ENCODE measurements around the gene HRAS. TPM values are rescaled to one million over a fixed set of nuclear protein-coding genes. Genes with fewer than 3 reads are reported as not detected.

The HRAS gene
- total and polyA plus RNA-seq, 2 of the 8 experiments (the other 6 are each of a cell fraction or from before 2014, with no cell fraction given): 44.3 to 54.7 TPM

DNA sequence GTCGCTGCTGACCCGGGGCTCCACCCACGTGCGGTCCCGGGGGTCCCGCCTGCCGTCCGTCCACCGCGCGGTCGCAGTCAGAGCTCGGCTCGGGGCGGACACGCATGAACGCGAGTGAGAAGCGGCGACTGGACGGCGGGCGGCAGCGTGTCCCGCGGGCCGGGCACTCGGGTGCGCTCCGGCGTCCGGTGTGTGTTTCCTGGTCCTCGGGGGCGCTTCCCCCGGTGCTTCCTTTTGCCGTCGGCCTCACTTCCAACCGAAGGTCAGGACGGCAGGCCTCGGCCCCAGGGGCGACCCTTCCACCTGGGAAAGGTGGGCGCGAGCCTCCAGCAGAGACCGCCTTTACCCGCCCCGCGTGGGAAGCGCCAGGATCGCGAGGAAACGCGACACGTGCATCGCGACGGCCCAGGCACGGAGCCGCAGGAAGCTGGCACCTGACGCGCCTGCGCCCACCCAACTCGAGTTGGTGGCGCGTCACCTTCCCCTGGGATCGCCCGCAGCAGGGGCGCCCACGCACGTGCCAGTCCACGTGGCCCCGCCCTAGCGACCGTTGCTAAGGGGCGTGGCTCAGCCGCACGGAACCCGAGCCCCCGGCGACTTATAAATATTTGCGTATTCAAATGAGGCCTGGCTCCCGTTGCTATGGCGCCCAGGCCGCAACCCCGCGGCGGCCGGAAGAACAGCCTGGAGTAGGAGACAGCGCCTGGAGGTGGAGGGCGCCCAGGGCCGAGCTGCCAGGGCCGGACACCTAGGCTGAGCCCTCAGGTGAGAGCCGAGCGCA, 1.7 kb upstream of the HRAS start, which contains the start of gene LRRC56:
Gene LRRC56 (plus strand): TSS at position 687 of the 781 bp plus-strand sequence. CDS start 3,158 bp downstream, outside the sequence.
- peaks cover 0 to 19% (median 10%) of the 10 kb centered on the region in 4 experiments; a peak in 5 of 7 replicates for H3K4me1 ChIP-seq (replicated peaks in 1 of 4; ENCODE audit: control insufficient read depth in 3 of 4, insufficient read depth in 4 of 4, low read length in 3 of 4)
- H3K27ac ChIP-seq (ENCODE audit: low read depth, low read length): no peak within 1 kb of the TSS
- FAIRE-seq (no peak), DNase-seq (ENCODE audit: low read depth in 1 of 2, low spot score in 2 of 2) (peak in 1 of 2 experiments; percentile 88)
- H3K79me1 ChIP-seq (ENCODE audit: low read depth, low read length): no peaks in the 10 kb centered on the region
- peak within 1 kb of the TSS; percentile 24 to 81 (median 52) for H3K4me3 ChIP-seq (ENCODE audit: extremely low read depth in 1 of 4, insufficient read depth in 2 of 4, low read depth in 3 of 4, low read length in 4 of 4)
- no peak within 1 kb of the TSS for H2AFZ ChIP-seq (ENCODE audit: low read length)
- ChIA-PET POLR2A (ENCODE audit: partially characterized antibody) (interaction anchor here (0.5 to 2.5 kb wide), 11 partner anchors 12 to 276 kb away, joined by 3 to 11 read pairs (median 4); partner anchors contain the start of genes PHRF1, RNH1 and SCT), CTCF (ENCODE audit: partially characterized antibody) (interaction anchor here (1.1 to 1.4 kb wide), 2 partner anchors 10 to 16 kb away, joined by 3 to 4 read pairs; no protein-coding TSS in a partner anchor)
- H3K23ac ChIP-seq (ENCODE audit: insufficient read length): no peak within 1 kb of the TSS
- peak within 1 kb of the TSS; percentile 99 for H3K18ac ChIP-seq (ENCODE audit: extremely low read depth, low read length)
- H2AK5ac ChIP-seq (ENCODE audit: low read depth, low read length): peak within 1 kb of the TSS; percentile 48; the same call in 1 of the 2 replicates
- peaks cover 0 to 15% (median 6%) of the 10 kb centered on the region in 4 experiments; a peak in 5 of 8 replicates for H3K36me3 ChIP-seq (ENCODE audit: control insufficient read depth in 2 of 4, insufficient read depth in 4 of 4, low read length in 3 of 4)
- H4K91ac ChIP-seq (replicated peaks; ENCODE audit: insufficient read length, low read length): peak within 1 kb of the TSS; percentile 51
- no peak within 1 kb of the TSS; a peak in 1 of 7 replicates for H3K9ac ChIP-seq (replicated peaks in 1 of 4; ENCODE audit: extremely low read depth in 1 of 4, low read depth in 3 of 4, low read length in 3 of 4)
- H3K79me2 ChIP-seq (ENCODE audit: control insufficient read depth in 1 of 2, insufficient read depth in 2 of 2, low read length in 2 of 2): no peaks in the 10 kb centered on the region
- H2BK120ac ChIP-seq (replicated peaks; ENCODE audit: low read depth, low read length): peak within 1 kb of the TSS; percentile 43
- peak within 1 kb of the TSS; percentile 61; the same call in 1 of the 2 replicates for H2BK15ac ChIP-seq (ENCODE audit: low read length)
- H2BK20ac ChIP-seq (ENCODE audit: low read length): 0 out of 2 replicates have a peak within 1 kb of the TSS, but pooled peaks have one; percentile 18
- H3K56ac ChIP-seq (replicated peaks; ENCODE audit: insufficient read length, low read depth, low read length): no peak within 1 kb of the TSS
- H4K5ac ChIP-seq (ENCODE audit: insufficient read length, low read depth, low read length): peak within 1 kb of the TSS; percentile 1
- H3K4me2 ChIP-seq (ENCODE audit: insufficient read depth in 1 of 2, low read depth in 2 of 2, low read length in 2 of 2): peak within 1 kb of the TSS; percentile 61 to 82
- peak within 1 kb of the TSS; percentile 98; the same call in 1 of the 2 replicates for H2BK12ac ChIP-seq (ENCODE audit: low read depth, low read length)
- peak within 1 kb of the TSS; percentile 71; the same call in 1 of the 2 replicates for H2BK5ac ChIP-seq (ENCODE audit: low read depth, low read length)
- 6% methylated on average over 60 of the region's 93 CpGs; no CpG with 5 or more reads in 1 of the 2 experiments for WGBS, 2 experiments (ENCODE audit: extremely low coverage in 1 of 2, insufficient coverage in 1 of 2, insufficient read length in 1 of 2, insufficient replicate concordance in 2 of 2, low coverage in 1 of 2, low lambda C conversion rate in 2 of 2, missing lambda C conversion rate in 1 of 2)
- peaks cover 21% of the 10 kb centered on the region; the same call in 1 of the 2 replicates for H3K23me2 ChIP-seq (ENCODE audit: low read depth, low read length)
- no peak within 1 kb of the TSS for H3K14ac ChIP-seq (ENCODE audit: insufficient read length)
- peaks cover 7 to 9% of the 10 kb centered on the region in 2 experiments for H4K20me1 ChIP-seq (replicated peaks in 1 of 2; ENCODE audit: control insufficient read depth in 1 of 2, insufficient read depth in 2 of 2, low read length in 2 of 2)
- H3K27me3 ChIP-seq (replicated peaks in 1 of 4; ENCODE audit: control insufficient read depth in 3 of 4, extremely low read depth in 1 of 4, insufficient read depth in 3 of 4, low read length in 3 of 4): peaks cover 0 to 16% (median 6%) of the 10 kb centered on the region in 4 experiments; a peak in 5 of 7 replicates
- H3K4ac ChIP-seq (replicated peaks; ENCODE audit: insufficient read length, low read depth, low read length): peak within 1 kb of the TSS; percentile 94
- H3K9me3 ChIP-seq (ENCODE audit: insufficient read depth in 2 of 2, low read depth in 1 of 2, low read length in 1 of 2): no peaks in the 10 kb centered on the region
- H4K8ac ChIP-seq (ENCODE audit: extremely low read depth, insufficient read depth, low read length): peak within 1 kb of the TSS; percentile 93
- TF ChIP-seq, protein P1, sequence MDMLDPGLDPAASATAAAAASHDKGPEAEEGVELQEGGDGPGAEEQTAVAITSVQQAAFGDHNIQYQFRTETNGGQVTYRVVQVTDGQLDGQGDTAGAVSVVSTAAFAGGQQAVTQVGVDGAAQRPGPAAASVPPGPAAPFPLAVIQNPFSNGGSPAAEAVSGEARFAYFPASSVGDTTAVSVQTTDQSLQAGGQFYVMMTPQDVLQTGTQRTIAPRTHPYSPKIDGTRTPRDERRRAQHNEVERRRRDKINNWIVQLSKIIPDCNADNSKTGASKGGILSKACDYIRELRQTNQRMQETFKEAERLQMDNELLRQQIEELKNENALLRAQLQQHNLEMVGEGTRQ (IDR thresholded peaks at IDR 0.05; ENCODE audit: low read length): peak; percentile 60; the same call in 1 of the 2 replicates
- TF ChIP-seq NANOG (IDR thresholded peaks at IDR 0.05; ENCODE audit: insufficient read depth, low read depth, low read length, poor library complexity, severe bottlenecking): no peak
- peak in 1 of 2 experiments; percentile 81; a peak in 1 of 4 replicates for TF ChIP-seq HDAC2 (IDR thresholded peaks at IDR 0.05; ENCODE audit: borderline replicate concordance in 1 of 2, low read depth in 2 of 2, low read length in 2 of 2)
- no peak for TF ChIP-seq RAD21 (IDR thresholded peaks at IDR 0.05 in 1 of 2, conservative IDR thresholded peaks at IDR 0.05 in 1 of 2; ENCODE audit: low read depth in 2 of 2, low read length in 2 of 2)
- TF ChIP-seq POU5F1 (IDR thresholded peaks at IDR 0.05; ENCODE audit: low read depth, low read length): no peak
- no peak for TF ChIP-seq GTF2F1 (IDR thresholded peaks at IDR 0.05; ENCODE audit: borderline replicate concordance, low read depth, low read length)
- TF ChIP-seq KDM4A (IDR thresholded peaks at IDR 0.05; ENCODE audit: low read depth, low read length, severe bottlenecking): peak; percentile 61
- TF ChIP-seq SUZ12 (IDR thresholded peaks at IDR 0.05; ENCODE audit: low read length): 0 out of 2 replicates have a peak, but pooled peaks have one; percentile 7

Data from H1 (cell line).